Stimulated activated CD4-positive, alpha-beta T cell treated with anti-CD3 and anti-CD28 coated beads, Interleukin-2, amount 100 ng/mL, for 24 hours (primary cell): ENCODE measurements around the gene ADGRL3.

ENCODE experiments used
- DNase-seq, 2 donors: peaks; one replicate each; pipeline ENCODE4 v3.0.0-alpha.2; 2020

The ADGRL3 gene

DNA sequence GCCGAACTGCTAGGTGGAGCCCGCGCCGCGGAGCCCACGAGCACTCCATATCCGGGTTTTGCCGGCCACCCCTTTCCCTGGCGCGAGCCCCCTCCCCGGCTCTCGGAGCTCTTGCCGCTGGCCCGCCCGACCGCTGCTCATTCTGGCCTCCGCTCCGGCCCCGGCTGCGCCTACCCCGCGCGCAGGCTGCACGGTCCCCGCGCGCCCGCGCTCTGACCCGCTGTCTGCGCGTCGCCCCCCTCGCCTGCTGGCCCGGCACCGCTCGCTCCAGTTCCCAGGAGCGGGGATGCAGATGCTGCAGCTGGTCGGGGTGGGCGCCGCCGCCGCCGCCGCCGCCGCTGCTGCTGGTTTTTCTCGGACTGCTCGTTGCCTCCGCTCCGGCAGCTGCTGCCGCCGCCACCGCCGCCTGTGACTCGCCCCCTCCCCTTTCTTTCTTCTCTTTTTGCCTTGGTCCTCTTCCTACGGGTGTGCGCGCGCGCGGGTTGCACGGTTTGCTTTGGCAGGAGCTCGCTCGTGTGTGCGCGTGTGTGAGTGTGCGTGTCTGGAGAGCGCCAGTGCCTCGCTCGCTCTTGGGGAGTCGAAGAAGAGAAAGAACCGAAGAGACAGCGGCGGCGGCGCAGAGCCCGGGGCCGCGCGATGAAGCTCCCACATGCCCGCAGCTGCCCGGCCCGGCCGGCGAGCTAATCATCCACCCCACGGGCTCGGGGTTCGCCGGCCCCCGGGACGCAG, at the start of gene ADGRL3:
TSS of gene ADGRL3 (plus strand) at position 140 of the 729 bp plus-strand sequence.
- no peak for DNase-seq

DNA sequence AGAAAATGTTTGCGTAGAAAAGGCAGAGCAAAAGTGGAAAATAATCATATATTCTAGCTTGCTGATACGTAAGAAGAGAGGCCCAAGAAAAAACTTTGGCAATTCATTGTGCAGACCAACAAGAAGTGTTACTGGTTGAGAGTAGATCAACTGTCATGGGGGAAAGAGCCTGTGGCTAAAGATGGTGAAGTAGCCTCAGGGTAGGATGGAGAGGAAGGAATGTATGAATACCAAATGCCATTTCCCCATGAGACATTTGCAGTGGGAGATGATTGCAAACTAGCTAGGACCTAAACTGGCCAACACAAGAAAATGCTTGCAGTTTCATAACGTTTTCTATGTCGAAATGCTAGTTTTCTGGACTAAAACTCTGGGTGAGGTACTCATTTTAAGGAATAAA, 47.7 kb upstream of the ADGRL3 start:
- no peak for DNase-seq

DNA sequence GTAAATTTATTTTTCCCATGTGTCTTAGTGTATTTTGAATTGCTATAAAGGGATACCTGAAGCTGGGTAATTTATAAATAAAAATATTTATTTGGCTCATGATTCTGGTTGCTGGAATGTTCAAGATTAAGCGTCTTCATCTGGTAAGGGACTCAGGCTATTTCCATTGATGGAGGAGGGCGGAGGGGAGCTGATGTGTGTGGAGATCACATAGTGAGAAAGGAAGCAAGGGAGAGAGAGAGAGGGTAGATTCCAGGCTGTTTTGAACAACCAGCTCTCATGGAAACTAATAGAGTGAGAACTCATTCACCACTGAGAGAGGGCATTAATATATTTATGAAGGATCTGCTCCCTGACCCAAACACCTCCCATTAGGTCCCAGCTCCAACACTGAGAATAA, 39.6 kb upstream of the ADGRL3 start:
- no peak for DNase-seq

DNA sequence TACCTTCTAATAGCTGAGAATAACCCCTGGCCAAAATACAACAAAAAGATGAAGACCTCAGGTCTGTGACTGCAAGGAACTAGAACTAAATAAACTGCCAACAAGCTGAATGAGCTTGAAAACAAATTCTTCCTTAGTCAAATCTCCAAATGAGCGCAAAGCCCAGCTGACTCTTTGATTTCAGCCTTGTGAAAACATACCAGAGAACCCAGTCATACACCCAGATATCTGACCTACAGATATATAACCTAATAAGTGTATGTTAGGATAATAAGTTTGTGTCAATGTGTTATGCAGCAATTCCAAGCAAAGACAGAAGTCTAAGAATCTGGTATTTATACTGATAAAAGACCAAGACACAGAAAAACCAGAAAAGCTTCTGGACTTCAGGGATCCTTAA, 38.0 kb upstream of the ADGRL3 start:
- no peak for DNase-seq

DNA sequence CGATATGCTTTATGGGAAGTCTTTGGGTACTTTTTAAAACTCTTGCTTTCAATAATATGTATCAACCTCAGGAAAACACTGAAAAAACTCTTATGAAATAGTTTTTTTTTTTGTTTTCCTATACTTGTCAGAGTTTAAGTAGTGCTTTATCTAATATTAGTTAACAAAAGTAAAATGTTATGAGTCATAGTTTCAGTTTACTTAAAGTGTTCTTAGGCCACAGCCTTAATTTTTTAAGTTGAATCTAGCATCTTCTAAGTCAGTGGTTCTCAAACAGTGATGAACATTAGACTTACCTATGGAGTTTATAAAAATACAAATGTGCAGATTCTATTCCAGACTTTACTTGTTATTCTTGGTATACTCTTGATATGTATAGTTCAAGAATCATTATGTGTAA, 26.3 kb upstream of the ADGRL3 start:
- no peak for DNase-seq

DNA sequence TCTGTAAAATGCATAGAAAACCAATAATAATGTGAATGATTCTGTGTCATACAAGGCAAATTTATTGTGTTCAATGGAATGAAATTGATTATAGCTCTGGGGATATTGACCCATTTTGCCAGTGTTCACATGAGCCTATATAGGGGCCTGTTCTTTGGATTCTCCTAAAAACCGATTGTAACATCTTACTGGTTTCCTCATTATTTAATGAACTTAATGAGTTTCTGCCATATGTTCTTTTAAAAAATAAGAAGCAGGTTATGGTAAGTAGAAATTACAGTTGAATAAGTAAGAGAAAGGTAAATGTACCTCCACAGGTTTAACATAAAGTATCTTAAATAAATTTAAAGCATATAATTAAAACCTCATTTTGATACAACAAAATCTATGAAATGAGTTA, 24.6 kb upstream of the ADGRL3 start:
- DNase-seq, result no peak

DNA sequence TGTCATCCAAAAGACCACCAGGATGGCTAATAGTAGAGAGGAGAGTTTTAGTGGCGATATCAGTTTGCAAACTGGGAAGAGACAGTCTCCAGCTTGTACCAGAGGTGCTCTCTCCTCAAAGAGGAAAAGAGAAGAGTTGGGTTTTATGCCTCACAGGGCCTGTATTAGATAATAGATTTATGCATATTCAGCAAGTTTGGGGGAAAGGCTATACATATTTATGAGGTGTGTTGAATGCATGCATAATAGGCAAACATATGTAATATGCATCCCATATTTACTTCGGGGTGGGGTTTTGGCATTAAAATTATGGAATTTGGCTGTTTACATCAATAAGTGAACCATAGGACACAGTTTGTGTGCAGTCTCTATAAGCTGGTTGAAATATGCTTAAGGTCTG, 22.8 kb upstream of the ADGRL3 start:
- DNase-seq, result no peak

DNA sequence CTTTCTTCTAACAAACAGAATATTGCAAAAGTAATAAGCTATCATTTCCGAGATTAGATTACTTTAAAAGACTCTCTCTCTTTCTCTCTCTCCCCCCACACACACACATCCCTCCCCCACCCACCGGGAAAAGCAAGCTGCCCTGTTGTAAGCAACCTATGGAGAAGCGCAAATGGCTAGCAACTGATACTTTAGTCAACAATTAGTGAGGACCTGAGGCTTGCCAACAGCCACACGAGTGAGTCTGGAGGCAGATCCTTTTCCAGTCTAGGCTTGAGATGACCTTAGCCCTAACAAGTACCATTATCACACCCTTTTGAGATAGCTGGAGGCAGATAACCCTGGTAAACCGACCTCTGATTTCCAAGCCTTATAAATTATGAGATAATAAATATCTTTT, 19.7 kb upstream of the ADGRL3 start:
- DNase-seq, result no peak

DNA sequence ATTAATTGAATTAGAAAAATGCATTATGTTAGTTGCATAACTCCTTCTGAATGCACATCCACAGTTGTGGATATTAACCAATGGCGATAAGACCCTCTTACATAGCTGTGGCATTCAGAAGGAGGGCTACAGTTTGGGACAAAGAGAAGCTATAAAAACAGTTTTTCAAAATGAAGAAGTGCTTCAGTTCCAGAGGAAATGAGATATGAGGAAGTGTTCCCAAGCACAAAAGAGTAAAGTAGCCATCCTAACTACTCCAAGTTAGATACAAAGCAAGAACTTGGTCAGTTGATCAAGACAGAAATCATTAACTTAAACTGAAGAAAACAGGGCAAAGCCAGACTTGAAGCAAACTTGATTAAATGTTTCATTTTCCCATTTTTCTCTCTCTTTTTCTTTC, 17.2 kb upstream of the ADGRL3 start:
- DNase-seq, result no peak

DNA sequence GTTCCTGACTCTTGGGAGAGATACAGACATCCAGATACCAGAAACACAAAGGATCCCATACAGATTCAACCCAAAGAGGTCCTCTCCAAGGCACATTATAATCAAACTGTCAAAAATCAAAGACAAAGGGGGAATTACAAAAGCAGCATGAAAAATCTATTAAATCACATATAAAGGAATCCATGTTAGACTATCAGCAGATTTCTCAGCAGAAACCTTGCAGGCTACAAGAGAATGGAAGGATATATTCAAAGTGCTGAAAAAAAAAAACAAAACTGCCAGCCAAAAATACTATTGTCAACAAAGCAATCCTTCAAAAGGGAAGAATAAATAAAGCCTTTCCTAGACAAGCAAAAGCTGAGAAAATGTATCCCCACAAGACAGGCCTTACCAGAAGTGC, 14.8 kb upstream of the ADGRL3 start:
- DNase-seq, result no peak

DNA sequence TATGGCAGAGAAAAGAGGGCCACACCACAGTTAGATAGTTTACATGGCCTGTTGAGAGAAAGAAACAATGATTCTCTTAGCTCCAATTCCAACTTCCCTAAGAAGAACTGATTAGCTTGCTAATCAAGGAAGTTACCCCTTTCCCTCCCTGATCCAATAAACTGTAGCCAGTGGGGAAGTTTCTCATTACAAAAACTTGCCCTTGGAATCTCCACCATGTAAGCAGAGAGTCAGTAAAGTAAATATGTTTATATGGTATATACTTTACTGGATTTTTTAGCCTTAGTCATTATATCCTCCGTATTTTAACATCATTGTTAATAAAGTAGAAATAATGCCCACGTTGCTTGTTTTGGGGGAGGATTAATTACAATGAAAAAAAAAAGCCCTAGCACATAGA, 7.7 kb upstream of the ADGRL3 start:
- no peak for DNase-seq

DNA sequence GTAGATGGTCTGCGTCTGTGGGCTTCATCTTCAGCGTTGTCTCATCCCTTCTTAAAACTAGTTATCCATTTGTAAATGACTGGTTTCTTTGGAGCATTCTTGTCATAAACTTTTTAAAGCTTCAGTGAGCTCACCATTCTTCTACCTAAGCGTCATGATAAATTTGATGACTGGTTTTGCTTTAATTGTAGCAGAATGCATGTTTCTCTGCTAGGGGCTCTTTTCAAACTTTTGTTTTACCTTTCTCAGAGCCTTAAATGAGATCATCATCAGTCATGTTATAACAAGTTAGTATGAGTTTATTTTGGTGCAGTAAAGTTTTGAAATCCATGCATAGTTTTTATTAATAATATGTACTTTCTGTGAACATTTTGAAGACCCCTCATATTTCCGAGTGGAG, 6.3 kb upstream of the ADGRL3 start:
- DNase-seq, result no peak

DNA sequence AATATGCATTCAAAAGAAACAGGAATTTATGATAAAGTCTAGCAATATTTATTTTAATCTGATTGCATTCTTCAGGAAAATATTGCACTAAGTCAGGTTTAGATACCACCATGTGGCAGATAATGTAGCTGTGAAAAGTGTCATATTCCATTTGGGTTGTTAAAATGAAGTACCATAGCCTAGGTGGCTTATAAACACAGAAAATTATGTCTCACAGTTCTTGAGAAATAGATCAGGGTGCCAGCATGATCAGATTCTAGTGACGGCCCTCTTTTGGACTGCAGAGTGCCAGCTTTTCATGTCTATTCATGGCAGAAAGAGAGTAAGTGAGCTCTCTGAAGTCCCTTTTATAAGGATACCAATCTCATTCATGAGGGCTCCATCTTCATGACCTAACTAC, 5.6 kb upstream of the ADGRL3 start:
- no peak for DNase-seq

DNA sequence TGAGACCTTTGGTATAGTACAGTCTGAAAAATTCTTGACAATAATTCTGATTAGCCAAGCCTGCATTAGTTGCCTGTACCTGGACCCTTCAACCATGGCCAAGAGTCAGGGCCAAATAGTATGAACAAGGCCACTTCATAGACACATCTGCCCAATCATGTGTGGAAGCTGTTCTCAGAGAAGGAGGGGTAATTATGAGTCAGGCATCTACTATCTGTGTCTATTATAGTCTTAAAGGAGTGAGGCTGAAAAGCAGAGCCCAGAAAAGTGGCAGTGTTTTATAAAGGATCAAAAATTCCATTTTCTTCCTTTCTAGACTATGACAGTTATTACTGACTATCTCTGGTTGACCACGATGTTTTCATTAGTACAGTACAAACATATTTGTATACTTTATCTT, 5.0 kb upstream of the ADGRL3 start:
- DNase-seq, result no peak

DNA sequence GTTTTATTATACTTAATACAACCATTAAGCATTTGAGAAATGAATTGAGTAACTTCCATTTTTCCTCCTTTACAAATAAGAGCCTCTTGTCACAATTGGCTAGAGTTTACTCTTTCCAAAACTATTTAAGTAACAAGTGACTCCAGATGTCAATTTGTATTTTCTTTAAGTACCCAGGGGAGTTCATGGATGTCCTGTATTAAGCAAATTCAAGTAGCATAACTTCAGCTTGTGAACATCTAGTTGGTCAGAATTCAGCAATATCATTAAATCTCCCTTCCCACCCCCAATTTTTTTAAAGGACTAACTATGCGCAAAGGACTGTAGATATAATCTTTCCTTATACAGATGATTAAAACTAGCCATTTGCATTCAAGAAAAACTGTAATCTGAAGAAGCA, 1.4 kb upstream of the ADGRL3 start:
- no peak for DNase-seq

DNA sequence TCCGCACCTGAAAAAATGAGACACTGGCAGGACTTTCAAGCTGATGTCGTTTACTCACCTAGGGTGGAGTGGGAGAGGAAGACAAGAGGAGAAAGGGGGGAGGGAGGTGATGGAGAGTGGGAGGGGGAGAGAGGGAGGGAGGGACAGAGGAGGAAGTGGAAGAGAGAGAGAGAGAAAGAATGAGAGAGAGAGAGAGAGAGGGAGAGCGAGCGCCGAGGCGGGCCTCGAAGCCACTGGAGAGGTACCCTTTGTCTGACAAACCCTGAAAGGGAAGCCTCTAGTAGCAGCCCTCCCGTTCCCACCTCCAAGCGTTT, 296 bp upstream of the ADGRL3 start:
- DNase-seq, result no peak

DNA sequence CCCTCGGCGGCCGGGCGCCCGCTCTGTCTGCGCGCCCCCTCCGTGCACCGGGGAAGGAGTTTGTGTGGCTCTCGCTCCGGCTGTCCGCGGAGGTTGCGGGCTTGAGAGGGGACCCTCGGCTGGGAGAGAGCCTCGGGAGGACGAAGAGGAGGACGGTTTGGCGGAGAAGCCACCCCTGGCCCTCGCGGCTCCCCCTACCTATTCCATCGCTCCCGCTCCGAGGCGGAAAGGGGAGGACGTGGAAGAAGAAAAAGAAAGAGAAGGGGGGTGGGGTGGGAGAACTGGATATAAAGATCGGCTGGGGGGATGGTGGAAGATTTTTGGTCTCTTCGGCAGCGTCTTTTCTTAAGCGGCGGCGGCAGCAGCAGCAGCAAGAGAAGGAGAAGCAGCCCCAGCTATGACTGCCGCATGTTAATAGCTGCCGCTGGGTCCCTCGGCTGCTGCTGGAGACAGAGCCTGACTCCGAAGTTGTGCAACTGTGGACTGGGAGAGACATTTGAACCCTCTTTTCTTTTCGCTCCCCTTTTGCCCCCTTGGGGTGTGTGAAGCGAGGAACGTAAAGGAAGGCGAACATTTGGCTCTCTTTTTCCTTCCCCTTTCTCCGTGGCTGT, 895 bp downstream of the ADGRL3 start:
- DNase-seq, result no peak

DNA sequence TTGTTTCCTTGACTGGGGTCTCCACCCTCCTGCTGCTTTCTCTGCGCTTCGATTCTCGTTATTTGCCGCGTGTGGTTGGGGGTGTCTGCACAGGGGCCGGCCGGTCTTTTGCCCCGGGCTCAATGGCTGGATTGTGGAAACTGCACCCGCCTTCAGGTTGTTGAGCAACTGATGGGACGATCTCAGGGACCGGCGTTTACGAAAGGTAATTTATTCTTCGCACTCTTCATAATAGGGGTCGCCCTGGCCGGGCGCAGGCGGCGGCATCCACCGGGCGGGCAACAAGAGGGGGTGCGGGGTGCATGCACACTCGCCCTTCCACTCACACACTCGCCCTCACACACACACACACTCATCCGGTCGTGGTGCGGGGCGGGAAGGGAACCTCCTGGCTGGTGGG, 1.4 kb downstream of the ADGRL3 start:
- DNase-seq, result no peak

DNA sequence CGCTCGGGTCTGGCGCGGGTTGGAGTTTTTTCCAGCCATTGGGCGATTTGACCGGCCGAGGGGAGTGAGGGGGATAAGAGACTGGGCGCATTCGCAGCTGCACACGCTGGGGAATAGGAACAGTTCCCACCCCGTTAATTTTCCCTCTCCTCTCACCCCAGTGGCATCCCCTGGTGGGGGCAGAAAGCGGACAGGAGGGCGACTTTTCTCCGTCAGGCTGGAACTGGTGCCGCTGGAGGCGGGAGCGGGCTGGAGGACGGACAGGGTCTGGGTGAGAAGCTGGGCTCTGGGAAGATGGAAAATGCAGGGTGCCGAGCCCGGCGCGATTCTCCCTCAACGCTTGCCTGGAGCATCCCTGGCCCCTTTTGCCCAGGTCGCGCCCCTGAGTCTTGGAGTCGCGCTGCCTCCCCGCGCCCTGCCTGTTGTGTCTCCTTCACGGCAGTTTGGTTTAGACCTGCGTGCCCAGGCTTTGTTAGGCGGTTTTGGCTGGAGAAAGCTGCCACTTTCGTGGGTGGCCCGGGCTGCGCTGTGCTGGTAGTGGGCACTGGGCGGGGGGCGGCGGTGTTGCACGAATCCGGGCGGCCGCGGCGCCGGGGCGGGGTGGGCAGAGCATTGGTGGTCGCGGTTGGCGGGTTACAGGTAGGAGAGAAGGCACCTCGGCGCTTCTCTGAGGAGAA, 2.0 kb downstream of the ADGRL3 start:
- DNase-seq, result no peak

DNA sequence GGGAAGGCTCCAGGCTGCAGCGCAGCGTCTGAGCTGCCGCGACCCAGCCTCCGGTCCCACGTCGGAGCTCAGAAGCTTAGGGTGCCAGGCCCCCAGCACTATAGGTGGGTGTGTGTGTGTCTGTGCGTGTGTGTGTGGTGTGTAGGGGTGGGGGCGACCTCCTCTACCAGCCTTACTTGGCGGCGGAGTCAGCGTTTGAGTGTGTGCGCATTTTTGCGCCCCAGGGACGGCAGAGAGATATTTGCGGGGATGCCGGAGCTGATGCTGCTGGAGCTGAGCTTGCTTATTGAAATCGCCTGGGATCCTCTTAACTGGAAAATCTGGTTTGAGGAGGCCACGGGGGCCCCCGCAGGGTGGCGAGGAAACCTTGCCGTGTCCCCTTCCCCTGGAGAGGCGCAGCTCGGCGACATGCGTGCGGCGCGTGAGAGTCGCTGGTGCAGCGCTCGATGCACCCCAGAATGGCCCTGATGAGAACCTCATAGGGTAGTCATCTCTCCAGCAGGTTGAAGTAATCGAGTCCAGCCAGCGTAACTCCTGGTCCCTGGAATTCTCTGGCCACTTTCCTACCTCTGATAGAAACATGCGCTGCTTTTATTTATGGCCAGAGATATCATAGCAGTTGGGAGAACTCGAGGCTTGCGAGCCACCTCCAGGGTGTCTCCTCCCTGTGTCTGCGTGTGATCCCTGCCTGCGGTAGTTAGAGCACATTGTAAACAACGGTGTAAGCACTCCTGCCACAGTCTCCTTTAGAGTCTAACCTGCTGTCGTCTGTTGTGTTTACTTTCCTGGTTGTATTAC, 2.7 kb downstream of the ADGRL3 start:
- no peak for DNase-seq

DNA sequence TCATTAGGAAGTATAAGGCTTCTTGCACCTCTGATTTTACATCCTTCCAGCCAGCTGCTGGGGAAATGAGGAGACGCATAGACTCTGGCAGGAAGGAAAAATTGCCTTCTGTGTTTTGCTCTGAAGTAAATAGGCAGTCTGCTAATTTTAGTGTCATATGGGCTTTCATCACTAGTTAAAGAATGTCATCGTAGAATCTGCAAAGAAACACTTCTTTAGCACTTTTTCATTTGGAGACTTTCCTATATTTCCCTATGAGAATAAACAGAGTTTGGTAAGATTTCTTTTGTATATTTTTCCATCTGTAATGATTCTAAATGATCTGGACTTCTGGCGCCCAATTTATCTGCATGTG, 3.3 kb downstream of the ADGRL3 start:
- DNase-seq, result no peak

DNA sequence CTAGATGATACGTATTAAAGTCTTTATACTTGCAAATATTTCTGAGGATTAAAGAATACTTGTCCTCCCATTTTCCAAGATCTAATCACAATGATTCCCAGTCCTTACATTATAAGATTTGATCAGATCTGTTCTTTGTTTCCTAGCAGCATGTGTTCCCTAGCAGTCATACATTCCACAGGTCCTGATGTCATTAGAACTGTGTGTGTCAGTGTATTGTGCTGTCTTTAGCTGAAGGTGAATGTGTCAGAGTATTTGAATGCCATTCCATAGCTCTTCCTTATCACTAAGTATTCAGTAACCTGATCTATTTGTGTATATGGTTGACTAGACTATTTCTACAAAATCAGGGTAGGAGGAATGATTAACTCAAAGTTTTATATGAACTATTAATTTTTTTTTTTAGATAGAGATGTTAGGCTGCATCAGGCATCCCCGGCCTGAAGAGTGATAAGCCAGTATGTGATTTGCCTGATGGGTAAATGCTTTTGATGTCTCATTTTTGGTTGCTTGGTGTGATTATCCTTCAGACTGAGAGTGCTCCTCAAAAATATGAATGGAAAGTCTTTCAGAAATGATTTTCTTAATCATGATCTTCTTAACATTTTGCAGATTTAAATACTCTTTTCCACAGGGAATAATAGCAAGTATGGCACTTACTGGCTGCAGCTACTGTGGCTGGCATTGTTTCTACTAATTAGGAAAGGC, 4.4 kb downstream of the ADGRL3 start:
- no peak for DNase-seq

DNA sequence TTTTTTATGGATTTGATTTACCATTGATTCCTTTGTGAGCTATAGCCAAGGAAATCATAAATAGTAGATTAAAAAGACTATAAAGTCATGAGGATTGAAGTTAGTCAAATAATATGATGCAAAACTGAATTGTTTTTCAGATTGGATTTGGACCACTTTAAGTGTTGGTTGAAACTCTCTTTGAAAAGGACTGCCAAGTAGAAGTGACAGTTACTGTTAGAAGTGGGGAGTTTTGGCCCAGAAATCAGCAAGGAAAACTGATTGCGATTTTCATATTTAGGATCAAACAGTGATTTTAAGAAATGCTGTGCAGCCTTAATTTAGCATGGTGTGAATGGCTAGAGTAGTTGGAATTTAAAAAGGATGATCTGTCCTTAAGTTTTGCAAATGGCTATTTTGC, 4.9 kb downstream of the ADGRL3 start:
- DNase-seq, result no peak
